ENCODE results near the gene TRIO. TPM values are rescaled to one million over a fixed set of nuclear protein-coding genes. Genes with fewer than 3 reads are reported as not detected.

TRIO gene
- total RNA-seq, 2 experiments from 2014 or later = 3.5 to 6.6 TPM

- peaks cover 5% of the 10 kb centered on the region for H3K27me3 Mint-ChIP-seq (ENCODE audit: low read depth)
- CTCF ChIA-PET = interaction anchor here (1.1 to 1.4 kb wide), 3 partner anchors 11 to 311 kb away, joined by 4 to 6 read pairs (median 4); no protein-coding TSS in a partner anchor
- POLR2A ChIA-PET = no interaction called here
- no peak for ATAC-seq
- no peaks in the 10 kb centered on the region for H3K36me3 Mint-ChIP-seq (ENCODE audit: low read depth)
- no peak for DNase-seq
- H3K27ac Mint-ChIP-seq = no peak overlapping the region
- no peak overlapping the region for H3K4me3 Mint-ChIP-seq
- H3K9me3 Mint-ChIP-seq (ENCODE audit: insufficient read depth) = no peaks in the 10 kb centered on the region
- H3K4me1 Mint-ChIP-seq (ENCODE audit: low read depth) = peaks cover 5% of the 10 kb centered on the region
Observed at GRCh38 chr5:14337593-14337992, 194.5 kb downstream of the TRIO start.

- DNase-seq (no peak), ATAC-seq (no peak)
- no peak overlapping the region for H3K4me3 Mint-ChIP-seq
Observed at GRCh38 chr5:14339468-14339867, 196.3 kb downstream of the TRIO start.

GRCh38 chr5:14341571-14342230, 198.6 kb downstream of the TRIO start:
- DNase-seq (no peak), ATAC-seq (no peak)
- H3K36me3 Mint-ChIP-seq (ENCODE audit: low read depth) = no peaks in the 10 kb centered on the region
- H3K4me1 Mint-ChIP-seq (ENCODE audit: low read depth) = no peaks in the 10 kb centered on the region
- H3K27me3 Mint-ChIP-seq (ENCODE audit: low read depth) = peaks cover 5% of the 10 kb centered on the region
- CTCF ChIA-PET = interaction anchor here (1.3 kb wide), 1 partner anchor 312 kb away, joined by 3 read pairs; no protein-coding TSS in a partner anchor
- no peak overlapping the region for H3K4me3 Mint-ChIP-seq
- no peak overlapping the region for H3K27ac Mint-ChIP-seq
- no peaks in the 10 kb centered on the region for H3K9me3 Mint-ChIP-seq (ENCODE audit: insufficient read depth)
- POLR2A ChIA-PET = no interaction called here

More at GRCh38 chr5:14339468-14339867, 196.3 kb downstream of the TRIO start:
- H3K36me3 Mint-ChIP-seq (ENCODE audit: low read depth) = no peaks in the 10 kb centered on the region
- H3K4me1 Mint-ChIP-seq (ENCODE audit: low read depth) = no peaks in the 10 kb centered on the region
- no peaks in the 10 kb centered on the region for H3K9me3 Mint-ChIP-seq (ENCODE audit: insufficient read depth)
- H3K27ac Mint-ChIP-seq = no peak overlapping the region
- CTCF ChIA-PET = interaction anchor here (0.7 to 2.4 kb wide), 2 partner anchors 12 to 223 kb away, joined by 3 to 5 read pairs; no protein-coding TSS in a partner anchor
- POLR2A ChIA-PET = no interaction called here
- H3K27me3 Mint-ChIP-seq (ENCODE audit: low read depth) = peaks cover 5% of the 10 kb centered on the region

GRCh38 chr5:14342306-14342705, 199.2 kb downstream of the TRIO start:
- Mint-ChIP-seq H3K27ac (no peak overlapping the region), H3K36me3 (ENCODE audit: low read depth) (no peaks in the 10 kb centered on the region), H3K4me1 (ENCODE audit: low read depth) (no peaks in the 10 kb centered on the region), H3K9me3 (ENCODE audit: insufficient read depth) (no peaks in the 10 kb centered on the region), H3K27me3 (ENCODE audit: low read depth) (peaks cover 5% of the 10 kb centered on the region), H3K4me3 (no peak overlapping the region)
- DNase-seq (no peak), ATAC-seq (no peak)
- ChIA-PET CTCF (interaction anchor here (1.3 kb wide), 1 partner anchor 312 kb away, joined by 3 read pairs; no protein-coding TSS in a partner anchor), POLR2A (no interaction called here)

GRCh38 chr5:14343376-14343775, 200.2 kb downstream of the TRIO start:
- H3K27me3 Mint-ChIP-seq (ENCODE audit: low read depth) = peaks cover 5% of the 10 kb centered on the region
- no peak overlapping the region for H3K27ac Mint-ChIP-seq
- no peak for DNase-seq
- H3K4me1 Mint-ChIP-seq (ENCODE audit: low read depth) = no peaks in the 10 kb centered on the region
- no peak for ATAC-seq
- no peak overlapping the region for H3K4me3 Mint-ChIP-seq
- H3K9me3 Mint-ChIP-seq (ENCODE audit: insufficient read depth) = no peaks in the 10 kb centered on the region
- ChIA-PET CTCF (no interaction called here), POLR2A (no interaction called here)
- no peaks in the 10 kb centered on the region for H3K36me3 Mint-ChIP-seq (ENCODE audit: low read depth)

- ChIA-PET POLR2A (no interaction called here), CTCF (no interaction called here)
- no peak for ATAC-seq
- H3K27me3 Mint-ChIP-seq (ENCODE audit: low read depth) = peaks cover 6% of the 10 kb centered on the region
- no peak overlapping the region for H3K27ac Mint-ChIP-seq
- H3K4me3 Mint-ChIP-seq = no peak overlapping the region
- DNase-seq = no peak
- H3K36me3 Mint-ChIP-seq (ENCODE audit: low read depth) = no peaks in the 10 kb centered on the region
- H3K4me1 Mint-ChIP-seq (ENCODE audit: low read depth) = no peaks in the 10 kb centered on the region
- no peaks in the 10 kb centered on the region for H3K9me3 Mint-ChIP-seq (ENCODE audit: insufficient read depth)
Observed at GRCh38 chr5:14347522-14347921, 204.4 kb downstream of the TRIO start.

GRCh38 chr5:14348142-14348541, 205.0 kb downstream of the TRIO start:
- peaks cover 6% of the 10 kb centered on the region for H3K27me3 Mint-ChIP-seq (ENCODE audit: low read depth)
- ChIA-PET CTCF (no interaction called here), POLR2A (no interaction called here)
- no peaks in the 10 kb centered on the region for H3K9me3 Mint-ChIP-seq (ENCODE audit: insufficient read depth)
- no peak overlapping the region for H3K4me3 Mint-ChIP-seq
- H3K27ac Mint-ChIP-seq = no peak overlapping the region
- H3K36me3 Mint-ChIP-seq (ENCODE audit: low read depth) = no peaks in the 10 kb centered on the region
- no peaks in the 10 kb centered on the region for H3K4me1 Mint-ChIP-seq (ENCODE audit: low read depth)
- ATAC-seq (no peak), DNase-seq (no peak)

GRCh38 chr5:14349029-14349428, 205.9 kb downstream of the TRIO start:
- Mint-ChIP-seq H3K27me3 (ENCODE audit: low read depth) (peaks cover 6% of the 10 kb centered on the region), H3K4me3 (no peak overlapping the region), H3K27ac (no peak overlapping the region), H3K4me1 (ENCODE audit: low read depth) (no peaks in the 10 kb centered on the region), H3K36me3 (ENCODE audit: low read depth) (no peaks in the 10 kb centered on the region), H3K9me3 (ENCODE audit: insufficient read depth) (no peaks in the 10 kb centered on the region)
- ChIA-PET POLR2A (no interaction called here), CTCF (no interaction called here)
- ATAC-seq (no peak), DNase-seq (no peak)

- CTCF ChIA-PET = interaction anchor here (1.1 to 3.1 kb wide), 20 partner anchors 12 to 657 kb away, joined by 3 to 59 read pairs (median 4); no protein-coding TSS in a partner anchor
- Mint-ChIP-seq H3K4me1 (ENCODE audit: low read depth) (peaks cover under 1% of the 10 kb centered on the region), H3K27me3 (ENCODE audit: low read depth) (peaks cover 8% of the 10 kb centered on the region), H3K9me3 (ENCODE audit: insufficient read depth) (no peaks in the 10 kb centered on the region), H3K36me3 (ENCODE audit: low read depth) (no peaks in the 10 kb centered on the region), H3K27ac (no peak overlapping the region), H3K4me3 (no peak overlapping the region)
- no peak for ATAC-seq
- POLR2A ChIA-PET = no interaction called here
- no peak for DNase-seq
Observed at GRCh38 chr5:14351086-14351661, 208.0 kb downstream of the TRIO start.

- peak; percentile 74 for DNase-seq
- ChIA-PET CTCF (interaction anchor here (0.5 to 3.1 kb wide), 29 partner anchors 11 to 656 kb away, joined by 3 to 59 read pairs (median 4); no protein-coding TSS in a partner anchor), POLR2A (interaction anchor here (0.6 kb wide), 1 partner anchor 236 kb away, joined by 3 read pairs; no protein-coding TSS in a partner anchor)
- Mint-ChIP-seq H3K4me1 (ENCODE audit: low read depth) (peaks cover 10% of the 10 kb centered on the region), H3K9me3 (ENCODE audit: insufficient read depth) (no peaks in the 10 kb centered on the region), H3K27me3 (ENCODE audit: low read depth) (peaks cover 8% of the 10 kb centered on the region), H3K4me3 (no peak overlapping the region), H3K36me3 (ENCODE audit: low read depth) (no peaks in the 10 kb centered on the region), H3K27ac (no peak overlapping the region)
- ATAC-seq = peak; percentile 97
Observed at GRCh38 chr5:14351845-14352712, 208.9 kb downstream of the TRIO start.

- H3K27me3 Mint-ChIP-seq (ENCODE audit: low read depth) = peaks cover 8% of the 10 kb centered on the region
- H3K9me3 Mint-ChIP-seq (ENCODE audit: insufficient read depth) = no peaks in the 10 kb centered on the region
- H3K4me1 Mint-ChIP-seq (ENCODE audit: low read depth) = peaks cover 12% of the 10 kb centered on the region
- ChIA-PET CTCF (interaction anchor here (0.7 to 4.3 kb wide), 11 partner anchors 8 to 415 kb away, joined by 3 to 33 read pairs (median 4); no protein-coding TSS in a partner anchor), POLR2A (no interaction called here)
- H3K4me3 Mint-ChIP-seq = no peak overlapping the region
- DNase-seq (no peak), ATAC-seq (no peak)
- no peaks in the 10 kb centered on the region for H3K36me3 Mint-ChIP-seq (ENCODE audit: low read depth)
- H3K27ac Mint-ChIP-seq = no peak overlapping the region
Observed at GRCh38 chr5:14353726-14354474, 210.8 kb downstream of the TRIO start.
